GM12878 (cell line): ENCODE measurements around the gene ANLN. TPM values are rescaled to one million over a fixed set of nuclear protein-coding genes. Genes with fewer than 3 reads are reported as not detected.
A peak's percentile ranks its signal among the peaks of the same experiment; 100 is the strongest.

Source experiments
- ATAC-seq: fragments of 200-7000 bp; cut with Tn5 transposase; 3 replicates; pipeline ENCODE4 v1.9.1; 2020; ENCODE audit warnings: mild to moderate bottlenecking, moderate library complexity
- BruUV-seq: library from RNA; stranded (reverse); fragments of 400-500 nt; replicated peaks from 2 replicates; lab custom pipeline; 2021; lab: Mats Ljungman, UMichigan
- CTCF ChIA-PET: fragments of 300-600 bp; sonication (Branson Sonifier 250); formaldehyde crosslinking; extraction: SDS; loops from one replicate; lab custom pipeline; 2021; ENCODE audit warnings: inconsistent platforms; lab: Yijun Ruan, JAX
- POLR2A ChIA-PET: fragments of 350-600 bp; formaldehyde crosslinking; extraction: SDS; loops from one replicate; lab custom pipeline; 2021; ENCODE audit warnings: inconsistent platforms; lab: Charles Lee
- RAD21 ChIA-PET: fragments of 300-600 bp; sonication (Branson Sonifier 250); formaldehyde crosslinking; loops from one replicate; lab custom pipeline; 2023; ENCODE audit warnings: antibody characterized with exemption; ENCODE audit not compliant: unreplicated experiment; lab: Charles Lee
- SMC1A ChIA-PET: fragments of 300-600 bp; sonication (Branson Sonifier 250); formaldehyde crosslinking; loops from one replicate; lab custom pipeline; 2023; ENCODE audit not compliant: unreplicated experiment, uncharacterized antibody; lab: Charles Lee
- DNase-seq: peaks from one replicate; pipeline ENCODE4 v3.0.0-alpha.2; 2011; ENCODE audit warnings: low read depth, low spot score
- FAIRE-seq: peaks from 3 replicates; lab custom pipeline; 2011; peaks lifted over from hg19 to GRCh38; lab: Jason Lieb, UNC
- H2AFZ ChIP-seq: 2 replicates; pipeline ENCODE4 v1.6.0; 2011; ENCODE audit warnings: low read depth, low read length, control low read depth; ENCODE audit not compliant: control insufficient read depth
- H3K27ac ChIP-seq: 2 replicates; pipeline ENCODE4 v1.5.1; 2011; ENCODE audit warnings: control low read depth; ENCODE audit not compliant: control insufficient read depth, insufficient read depth
- H3K27me3 ChIP-seq, 2 experiments: replicated peaks in 1 of 2; 2 replicates each; pipeline versions ENCODE4 v1.6.0 to v1.6.1; 2011; ENCODE audit warnings: low read length in 1 of 2; ENCODE audit not compliant: control insufficient read depth in 2 of 2, insufficient read depth in 2 of 2
- H3K36me3 ChIP-seq, 2 experiments: 2 replicates each; pipeline ENCODE4 v1.5.1; 2011; ENCODE audit warnings: low read length in 1 of 2; ENCODE audit not compliant: control insufficient read depth in 2 of 2, insufficient read depth in 2 of 2
- H3K4me1 ChIP-seq: 2 replicates; pipeline ENCODE4 v1.6.1; 2011; ENCODE audit warnings: mild to moderate bottlenecking, low read length, moderate library complexity, mixed read lengths; ENCODE audit not compliant: control insufficient read depth, insufficient read depth
- H3K4me2 ChIP-seq: 2 replicates; pipeline ENCODE4 v1.6.0; 2011; ENCODE audit warnings: control low read depth; ENCODE audit not compliant: control insufficient read depth, insufficient read depth
- H3K4me3 ChIP-seq: fragments of 200-600 bp; sonication (generic); 2 replicates; pipeline ENCODE4 v1.5.1; 2016
- H3K79me2 ChIP-seq: 2 replicates; pipeline ENCODE4 v1.6.0; 2011; ENCODE audit warnings: low read length; ENCODE audit not compliant: control insufficient read depth, insufficient read depth
- H3K9ac ChIP-seq: 2 replicates; pipeline ENCODE4 v1.8.0; 2011; ENCODE audit warnings: low read length, control low read depth, mixed read lengths; ENCODE audit not compliant: control insufficient read depth, insufficient read depth
- H3K9me3 ChIP-seq: replicated peaks from 3 replicates; pipeline ENCODE4 v1.5.1; 2011; ENCODE audit warnings: mild to moderate bottlenecking, low read length; ENCODE audit not compliant: control insufficient read depth, insufficient read depth
- H4K20me1 ChIP-seq: 2 replicates; pipeline ENCODE4 v1.6.0; 2011; ENCODE audit not compliant: control insufficient read depth, insufficient read depth
- GABPA ChIP-seq: IDR thresholded peaks from 2 replicates; pipeline ENCODE4 v1.6.1; 2014; ENCODE audit warnings: antibody characterized with exemption, low read depth, mild to moderate bottlenecking, inconsistent platforms
- IRF5 ChIP-seq: fragments of 450-650 bp; IDR thresholded peaks from 2 replicates; pipeline ENCODE4 v1.6.1; 2017; ENCODE audit warnings: borderline replicate concordance
- RAD21 ChIP-seq: IDR thresholded peaks from 2 replicates; pipeline ENCODE4 v1.6.1; 2011; ENCODE audit warnings: mild to moderate bottlenecking, low read depth, low read length, moderate library complexity; ENCODE audit not compliant: insufficient read depth
- WGBS: methylation state at CpG from one replicate; pipeline ENCODE4 v1.1.6; 2016; ENCODE audit warnings: low lambda C conversion rate; ENCODE audit not compliant: insufficient replicate concordance, insufficient coverage; ENCODE audit errors: missing lambda C conversion rate; 5-methylcytosine and 5-hydroxymethylcytosine counted together
- in situ Hi-C: fragments of 300-500 bp; cut with MboI; formaldehyde crosslinking; loops from 9 replicates; pipeline ENCODE4 v1.14.3; 2018; ENCODE audit warnings: mixed read lengths
- intact Hi-C: fragments of 100-400 bp; cut with micrococcal nuclease; formaldehyde crosslinking; loops from one replicate; pipeline ENCODE4 v1.14.2; 2022; ENCODE audit not compliant: unreplicated experiment
- polyA plus RNA-seq, 11 experiments: library from polyadenylated mRNA; depleted of rRNA in 4 of 11; unstranded in 6 of 11; stranded (reverse) in 5 of 11; fragments of >200 nt; fragmentation: Nextera tagmentation in 4 of 11; fragmentation: Illumina TruSeq in 1 of 11; extraction: Ambion mirVana in 4 of 11; extraction: Trizol in 1 of 11; gene quantifications; 1 replicate in 1 of 11; 2 replicates in 10 of 11; pipeline versions ENCODE4 v1.2.1 to v1.2.3, GENCODE V29; 2011 to 2016; ENCODE audit warnings: inconsistent platforms in 2 of 11, missing spikeins in 2 of 11, low read depth in 1 of 11
- total RNA-seq, 4 experiments: library from RNA; depleted of rRNA in 3 of 4; stranded (reverse); fragments of >200 nt in 3 of 4; fragmentation: Illumina TruSeq in 1 of 4; extraction: Trizol in 1 of 4; gene quantifications; 2 replicates each; pipeline versions ENCODE4 v1.2.1 to v1.2.3, GENCODE V29; 2013 to 2021
- TF ChIP-seq, protein P1 (sequence below), 3 experiments: IDR thresholded peaks in 2 of 3; conservative IDR thresholded peaks in 1 of 3; 2 replicates each; pipeline ENCODE4 v1.5.1; 2011; ENCODE audit warnings: low read depth in 3 of 3, low read length in 3 of 3, mild to moderate bottlenecking in 3 of 3, control low read depth in 2 of 3, moderate library complexity in 2 of 3, inconsistent platforms in 1 of 3, mixed read lengths in 1 of 3; ENCODE audit not compliant: control insufficient read depth in 2 of 3, insufficient read depth in 1 of 3; ENCODE audit errors: extremely low read depth in 1 of 3

The ANLN gene
- total and polyA plus RNA-seq, 10 of the 15 experiments (the other 5 are each of a cell fraction or from before 2014, with no cell fraction given) = 9.5 to 32.1 (median 24.2) TPM

GRCh38 chr7:36440880-36441279 is 51.2 kb downstream of the ANLN start:
- CTCF ChIA-PET = interaction anchor here (0.8 to 3.6 kb wide), 17 partner anchors 10 to 899 kb away, joined by 3 to 22 read pairs (median 4); no protein-coding TSS in a partner anchor
- H4K20me1 ChIP-seq = no peaks in the 10 kb centered on the region
- WGBS = 53% methylated on average over 3 of the region's 3 CpGs
- peaks cover 3 to 5% of the 10 kb centered on the region in 2 experiments for H3K36me3 ChIP-seq
- no peaks in the 10 kb centered on the region for H3K9me3 ChIP-seq
- H3K27ac ChIP-seq = no peak overlapping the region
- DNase-seq = no peak
- no peaks in the 10 kb centered on the region for H3K4me1 ChIP-seq
- FAIRE-seq = no peak
- no TSS peak for BruUV-seq
- POLR2A ChIA-PET = no interaction called here
- H3K4me3 ChIP-seq = no peak overlapping the region
- RAD21 ChIA-PET = interaction anchor here (0.8 to 2.7 kb wide), 6 partner anchors 13 to 760 kb away, joined by 3 to 10 read pairs (median 5); no protein-coding TSS in a partner anchor
- ATAC-seq = no peak
- H3K79me2 ChIP-seq = no peaks in the 10 kb centered on the region
- in situ Hi-C loops = no loop called here
- no peak for TF ChIP-seq IRF5
- TF ChIP-seq RAD21 = peak; percentile 30; the same call in 1 of the 2 replicates
- TF ChIP-seq, protein P1, sequence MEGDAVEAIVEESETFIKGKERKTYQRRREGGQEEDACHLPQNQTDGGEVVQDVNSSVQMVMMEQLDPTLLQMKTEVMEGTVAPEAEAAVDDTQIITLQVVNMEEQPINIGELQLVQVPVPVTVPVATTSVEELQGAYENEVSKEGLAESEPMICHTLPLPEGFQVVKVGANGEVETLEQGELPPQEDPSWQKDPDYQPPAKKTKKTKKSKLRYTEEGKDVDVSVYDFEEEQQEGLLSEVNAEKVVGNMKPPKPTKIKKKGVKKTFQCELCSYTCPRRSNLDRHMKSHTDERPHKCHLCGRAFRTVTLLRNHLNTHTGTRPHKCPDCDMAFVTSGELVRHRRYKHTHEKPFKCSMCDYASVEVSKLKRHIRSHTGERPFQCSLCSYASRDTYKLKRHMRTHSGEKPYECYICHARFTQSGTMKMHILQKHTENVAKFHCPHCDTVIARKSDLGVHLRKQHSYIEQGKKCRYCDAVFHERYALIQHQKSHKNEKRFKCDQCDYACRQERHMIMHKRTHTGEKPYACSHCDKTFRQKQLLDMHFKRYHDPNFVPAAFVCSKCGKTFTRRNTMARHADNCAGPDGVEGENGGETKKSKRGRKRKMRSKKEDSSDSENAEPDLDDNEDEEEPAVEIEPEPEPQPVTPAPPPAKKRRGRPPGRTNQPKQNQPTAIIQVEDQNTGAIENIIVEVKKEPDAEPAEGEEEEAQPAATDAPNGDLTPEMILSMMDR (IDR thresholded peaks at IDR 0.05 in 2 of 3, conservative IDR thresholded peaks at IDR 0.05 in 1 of 3; ENCODE audit: control insufficient read depth in 2 of 3, extremely low read depth in 1 of 3, insufficient read depth in 1 of 3, low read depth in 3 of 3, low read length in 3 of 3) = peak; percentile 15 to 32 (median 23); a peak in 3 of 6 replicates
- TF ChIP-seq GABPA = no peak
- intact Hi-C loops = no loop called here
- H3K9ac ChIP-seq = no peak overlapping the region
- H2AFZ ChIP-seq = no peak overlapping the region
- H3K27me3 ChIP-seq = no peaks in the 10 kb centered on the region
- SMC1A ChIA-PET = interaction anchor here (0.7 to 1.9 kb wide), 8 partner anchors 13 to 847 kb away, joined by 3 to 7 read pairs (median 3); no protein-coding TSS in a partner anchor
- H3K4me2 ChIP-seq = no peak overlapping the region
